Stimulated activated CD8-positive, alpha-beta memory T cell treated with anti-CD3 and anti-CD28 coated beads, Interleukin-15, amount 100 ng/mL, for 1 hour (primary cell): ENCODE measurements around the gene SACS.
"Not testable (repeated sequence)": the region's sequence is repeated elsewhere in the genome, so short reads cannot be mapped to it uniquely, and the experiment has no call there.

ENCODE experiments used
- DNase-seq: peaks from one replicate; pipeline ENCODE4 v3.0.0-alpha.2; 2020; ENCODE audit warnings: low read depth

SACS gene

DNA sequence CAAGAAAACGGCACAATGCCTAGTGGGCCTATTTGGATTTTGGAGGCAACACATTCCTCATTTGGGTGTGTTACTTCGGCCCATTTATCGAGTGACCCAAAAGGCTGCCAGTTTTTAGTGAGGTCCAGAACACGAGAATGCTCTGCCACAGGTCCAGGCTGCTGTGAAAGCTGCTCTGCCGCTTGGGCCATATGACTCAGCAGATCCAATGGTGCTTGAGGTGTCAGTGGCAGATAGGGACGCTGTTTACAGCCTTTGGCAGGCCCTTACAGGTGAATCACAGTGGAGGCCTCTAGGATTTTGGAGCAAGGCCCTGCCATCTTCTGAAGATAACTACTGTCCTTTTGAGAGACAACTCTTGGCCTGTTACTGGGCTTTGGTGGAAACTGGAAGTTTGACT, 118.7 kb downstream of the SACS start:
- not testable (repeated sequence) for DNase-seq

DNA sequence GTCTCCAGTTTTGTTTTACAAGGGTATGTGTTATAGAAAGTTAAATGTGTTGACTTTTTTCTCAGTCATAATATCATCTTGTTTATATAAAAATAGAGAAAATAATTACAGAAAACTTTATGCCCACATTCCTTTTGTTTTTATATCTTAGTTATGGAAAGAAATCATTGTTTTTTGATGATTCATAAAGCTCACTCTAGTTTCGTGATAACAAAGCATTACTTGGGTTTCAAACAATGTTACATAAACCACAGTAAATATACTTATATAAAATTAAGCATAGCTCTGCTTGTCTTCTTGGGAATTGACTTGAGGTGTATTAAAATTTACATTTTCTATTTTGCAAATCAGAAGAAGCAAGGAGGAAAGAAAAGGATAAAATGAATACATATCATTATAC, 140.9 kb downstream of the SACS start:
- no peak for DNase-seq

DNA sequence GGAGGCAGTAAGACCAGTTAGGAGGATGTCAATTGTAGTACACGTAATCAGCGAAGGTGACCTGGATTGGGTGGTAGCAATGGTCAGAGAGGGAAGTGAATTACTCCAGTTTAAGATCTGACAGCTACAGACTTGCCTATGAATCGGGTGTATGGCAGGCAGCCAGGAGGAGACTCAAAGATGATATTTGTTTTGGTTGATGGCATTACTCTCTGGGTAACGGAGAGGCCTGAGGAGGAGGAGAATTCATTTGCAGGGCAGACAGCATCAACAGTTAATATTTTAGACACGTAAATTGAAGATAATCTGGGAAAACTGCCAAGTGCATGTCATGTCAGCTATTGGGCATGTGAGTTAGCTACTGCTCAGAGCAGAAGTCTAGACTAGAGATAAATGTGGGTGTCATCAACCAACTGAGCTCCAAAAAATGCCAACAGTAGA, 143.6 kb downstream of the SACS start:
- DNase-seq, result no peak

GRCh38 chr13:23288995-23289394, 144.5 kb downstream of the SACS start:
- no peak for DNase-seq

- DNase-seq, result no peak
Observed at GRCh38 chr13:23288564-23288963, 144.9 kb downstream of the SACS start.

DNA sequence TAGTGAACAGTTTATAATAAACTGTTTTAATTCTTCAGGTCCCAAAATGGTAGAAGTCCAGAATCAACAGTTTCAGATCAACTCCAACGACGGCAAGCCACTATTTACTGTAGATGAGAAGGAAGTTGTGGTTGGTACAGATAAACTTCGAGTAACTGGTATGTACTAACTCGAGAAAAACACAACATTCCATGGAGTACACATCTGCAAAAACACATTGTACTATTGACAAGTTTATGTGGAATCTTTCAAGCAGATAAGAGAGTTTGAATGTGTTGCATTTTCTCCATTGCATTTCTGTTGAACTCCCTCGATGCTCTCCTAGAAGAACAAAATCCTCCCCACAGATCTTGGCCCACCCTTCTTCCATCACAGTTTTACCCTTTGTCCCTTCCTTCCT, 154.2 kb downstream of the SACS start:
- no peak for DNase-seq
